Endodermal cell (in vitro differentiated cells): ENCODE measurements around the gene BLTP3A. TPM values are rescaled to one million over a fixed set of nuclear protein-coding genes. Genes with fewer than 3 reads are reported as not detected.
"Not testable (repeated sequence)": the region's sequence is repeated elsewhere in the genome, so short reads cannot be mapped to it uniquely, and the experiment has no call there.

ENCODE experiments used
- DNase-seq: peaks from one replicate; pipeline ENCODE4 v3.0.0-alpha.2; 2017
- H3K27ac ChIP-seq: 2 replicates; pipeline ENCODE4 v1.5.1; 2013; ENCODE audit warnings: mild to moderate bottlenecking, low read depth, low read length, moderate library complexity
- H3K27me3 ChIP-seq: 2 replicates; pipeline ENCODE4 v1.6.1; 2013; ENCODE audit warnings: mild to moderate bottlenecking, low read length, moderate library complexity; ENCODE audit not compliant: insufficient read depth, control insufficient read depth, poor library complexity, severe bottlenecking
- H3K36me3 ChIP-seq: 2 replicates; pipeline ENCODE4 v1.7.0; 2013; ENCODE audit warnings: mild to moderate bottlenecking, low read length, moderate library complexity; ENCODE audit not compliant: control insufficient read depth, insufficient read depth
- H3K4me1 ChIP-seq: one replicate; pipeline ENCODE4 v1.7.0; 2013; ENCODE audit warnings: low read length; ENCODE audit not compliant: control insufficient read depth, insufficient read depth
- H3K4me3 ChIP-seq: 2 replicates; pipeline ENCODE4 v1.5.1; 2013; ENCODE audit warnings: mild to moderate bottlenecking, low read length, moderate library complexity
- H3K9ac ChIP-seq: 2 replicates; pipeline ENCODE4 v1.6.1; 2013; ENCODE audit warnings: mild to moderate bottlenecking, low read length, moderate library complexity; ENCODE audit not compliant: poor library complexity, severe bottlenecking; ENCODE audit errors: extremely low read depth
- H3K9me3 ChIP-seq: 2 replicates; pipeline ENCODE4 v1.6.1; 2013; ENCODE audit warnings: mild to moderate bottlenecking, low read length, moderate library complexity; ENCODE audit not compliant: control insufficient read depth
- H3K27ac Mint-ChIP-seq: 2 replicates; pipeline ENCODE4 v1.8.0; 2020; ENCODE audit warnings: mixed read lengths
- H3K27me3 Mint-ChIP-seq: 2 replicates; pipeline ENCODE4 v1.8.0; 2021; ENCODE audit warnings: mild to moderate bottlenecking, mixed read lengths; ENCODE audit not compliant: insufficient read depth
- H3K36me3 Mint-ChIP-seq: 2 replicates; pipeline ENCODE4 v1.8.0; 2020; ENCODE audit warnings: low read depth, mixed read lengths
- H3K4me1 Mint-ChIP-seq: 2 replicates; pipeline ENCODE4 v1.8.0; 2020; ENCODE audit warnings: mixed read lengths
- H3K4me3 Mint-ChIP-seq: 2 replicates; pipeline ENCODE4 v1.8.0; 2020; ENCODE audit warnings: mild to moderate bottlenecking, moderate library complexity, mixed read lengths
- H3K9me3 Mint-ChIP-seq: 2 replicates; pipeline ENCODE4 v1.8.0; 2020; ENCODE audit warnings: mild to moderate bottlenecking, mixed read lengths
- CTCF ChIP-seq: fragments of 200-600 bp; sonication (generic); conservative IDR thresholded peaks from 2 replicates; pipeline ENCODE4 v1.5.0; 2021; ENCODE audit warnings: antibody characterized with exemption, mild to moderate bottlenecking
- WGBS, 2 experiments: methylation state at CpG; one replicate each; pipeline versions ENCODE4 v1.1.5 to v1.1.7; 2013; ENCODE audit warnings: missing lambda C conversion rate in 2 of 2, mixed read lengths in 1 of 2; ENCODE audit not compliant: insufficient coverage in 1 of 2, insufficient read length in 1 of 2; 5-methylcytosine and 5-hydroxymethylcytosine counted together
- total RNA-seq, 2 donors: library from RNA; stranded (reverse); fragmentation: NEBNext Ultra II Directional in 1 of 2; extraction: Animal tissue kit (Norgen Biotek cat#: 25700) in 1 of 2; gene quantifications; 2 replicates in 1 of 2; 3 replicates in 1 of 2; pipeline ENCODE4 v1.2.1, GENCODE V29; 2021

Gene BLTP3A
- total RNA-seq, 2 donors from 2014 or later: 18.6 to 22.5 TPM

- 93 to 95% methylated on average over 4 of the region's 4 CpGs for WGBS, 2 experiments
- no peak for TF ChIP-seq CTCF
- Histone ChIP-seq H3K27me3 (no peaks in the 10 kb centered on the region), H3K9ac (no peak overlapping the region), H3K4me1 (no peaks in the 10 kb centered on the region), H3K27ac (no peak overlapping the region), H3K4me3 (no peak overlapping the region), H3K36me3 (peaks cover 67% of the 10 kb centered on the region), H3K9me3 (no peaks in the 10 kb centered on the region)
- no peaks in the 10 kb centered on the region for H3K9me3 Mint-ChIP-seq
- no peaks in the 10 kb centered on the region for H3K27me3 Mint-ChIP-seq
- H3K27ac Mint-ChIP-seq: no peak overlapping the region
- H3K4me1 Mint-ChIP-seq: no peaks in the 10 kb centered on the region
- DNase-seq: no peak
- H3K4me3 Mint-ChIP-seq: no peak overlapping the region
- peaks cover 64% of the 10 kb centered on the region for H3K36me3 Mint-ChIP-seq
Measured at GRCh38 chr6:34773916-34774315, 18.0 kb upstream of the BLTP3A start.

GRCh38 chr6:34774967-34775366 lies 16.9 kb upstream of the BLTP3A start:
- Mint-ChIP-seq H3K9me3 (no peaks in the 10 kb centered on the region), H3K27me3 (no peaks in the 10 kb centered on the region), H3K4me3 (no peak overlapping the region), H3K27ac (no peak overlapping the region), H3K4me1 (no peaks in the 10 kb centered on the region), H3K36me3 (peaks cover 61% of the 10 kb centered on the region)
- Histone ChIP-seq H3K9me3 (no peaks in the 10 kb centered on the region), H3K36me3 (peaks cover 59% of the 10 kb centered on the region), H3K9ac (no peak overlapping the region), H3K27ac (no peak overlapping the region), H3K4me3 (no peak overlapping the region), H3K27me3 (no peaks in the 10 kb centered on the region), H3K4me1 (no peaks in the 10 kb centered on the region)
- no peak for DNase-seq
- TF ChIP-seq CTCF: no peak
- 90 to 93% methylated on average over 1 to 2 of the region's 2 CpGs for WGBS, 2 experiments

- not testable (repeated sequence) for H3K4me1 Mint-ChIP-seq
Measured at GRCh38 chr6:34785375-34785774, 6.5 kb upstream of the BLTP3A start.

GRCh38 chr6:34787152-34787551 lies 4.7 kb upstream of the BLTP3A start:
- WGBS, 2 experiments: 86% methylated on average over 1 of the region's 2 CpGs; no CpG with 5 or more reads in 1 of the 2 experiments
- H3K9me3 Mint-ChIP-seq: peaks cover 19% of the 10 kb centered on the region
- H3K4me3 ChIP-seq, H3K36me3 ChIP-seq, DNase-seq, H3K27ac ChIP-seq, H3K9me3 ChIP-seq, H3K36me3 Mint-ChIP-seq, H3K4me1 Mint-ChIP-seq, H3K27me3 Mint-ChIP-seq, H3K9ac ChIP-seq, H3K27ac Mint-ChIP-seq, H3K4me3 Mint-ChIP-seq, H3K4me1 ChIP-seq, H3K27me3 ChIP-seq: not testable (repeated sequence)

More at GRCh38 chr6:34785375-34785774, 6.5 kb upstream of the BLTP3A start:
- not testable (repeated sequence) for H3K4me1 ChIP-seq, H3K27ac Mint-ChIP-seq, H3K27ac ChIP-seq, H3K9me3 ChIP-seq, DNase-seq, H3K4me3 ChIP-seq, H3K27me3 ChIP-seq, H3K9ac ChIP-seq, H3K27me3 Mint-ChIP-seq, H3K36me3 Mint-ChIP-seq, H3K36me3 ChIP-seq, H3K4me3 Mint-ChIP-seq
- H3K9me3 Mint-ChIP-seq: peaks cover 19% of the 10 kb centered on the region
- WGBS, 2 experiments: 90% methylated on average over 2 to 4 of the region's 9 CpGs
